CD14-positive monocyte (primary cell): ENCODE results near the gene RUSC2. TPM values are rescaled to one million over a fixed set of nuclear protein-coding genes. Genes with fewer than 3 reads are reported as not detected.

Experiments
- DNase-seq, 3 donors: peaks; one replicate each; pipeline ENCODE4 v3.0.0-alpha.2; 2011 to 2022
- H2AFZ ChIP-seq: 2 replicates; pipeline ENCODE4 v1.6.0; 2012; ENCODE audit warnings: mild to moderate bottlenecking, low read depth, low read length, inconsistent platforms; ENCODE audit not compliant: insufficient read depth, poor library complexity, severe bottlenecking
- H3K27ac ChIP-seq, 2 donors: 1 replicate in 1 of 2; 2 replicates in 1 of 2; pipeline ENCODE4 v1.5.1; 2012 to 2013; ENCODE audit warnings: low read length in 2 of 2, control low read depth in 1 of 2, inconsistent platforms in 1 of 2, low read depth in 1 of 2, mild to moderate bottlenecking in 1 of 2
- H3K27me3 ChIP-seq, 2 donors: one replicate each; pipeline versions ENCODE4 v1.6.0 to v1.6.1; 2011 to 2013; ENCODE audit warnings: low read length in 2 of 2; ENCODE audit not compliant: control insufficient read depth in 2 of 2, insufficient read depth in 2 of 2
- H3K36me3 ChIP-seq, 2 donors: replicated peaks in 1 of 2; 1 replicate in 1 of 2; 2 replicates in 1 of 2; pipeline versions ENCODE4 v1.5.1 to v1.6.1; 2012 to 2013; ENCODE audit warnings: low read length in 2 of 2, control low read depth in 1 of 2, inconsistent platforms in 1 of 2, mild to moderate bottlenecking in 1 of 2; ENCODE audit not compliant: insufficient read depth in 2 of 2, control insufficient read depth in 1 of 2
- H3K4me1 ChIP-seq, 2 donors: 1 replicate in 1 of 2; 2 replicates in 1 of 2; pipeline versions ENCODE4 v1.5.1 to v1.6.1; 2012 to 2013; ENCODE audit warnings: low read length in 2 of 2, control low read depth in 1 of 2, inconsistent platforms in 1 of 2, mild to moderate bottlenecking in 1 of 2, moderate library complexity in 1 of 2; ENCODE audit not compliant: insufficient read depth in 2 of 2, control insufficient read depth in 1 of 2
- H3K4me2 ChIP-seq: replicated peaks from 2 replicates; pipeline ENCODE3; 2012; ENCODE audit warnings: low read length, moderate library complexity, mild to moderate bottlenecking; ENCODE audit not compliant: poor library complexity, severe bottlenecking; ENCODE audit errors: extremely low read depth
- H3K4me3 ChIP-seq, 3 experiments: fragments of 200-600 bp in 1 of 3; sonication (generic) in 1 of 3; replicated peaks in 1 of 3; 1 replicate in 2 of 3; 2 replicates in 1 of 3; pipeline ENCODE4 v1.5.1; 2011 to 2013; ENCODE audit warnings: low read length in 3 of 3, mild to moderate bottlenecking in 3 of 3, control low read depth in 2 of 3, low read depth in 2 of 3, inconsistent platforms in 1 of 3, moderate library complexity in 1 of 3
- H3K79me2 ChIP-seq: 2 replicates; pipeline ENCODE4 v1.6.0; 2012; ENCODE audit warnings: mild to moderate bottlenecking, control low read depth, inconsistent platforms, low read length, moderate library complexity; ENCODE audit not compliant: insufficient read depth
- H3K9ac ChIP-seq: 2 replicates; pipeline ENCODE4 v1.6.0; 2017; ENCODE audit warnings: low read length, mild to moderate bottlenecking; ENCODE audit not compliant: insufficient read depth, poor library complexity, severe bottlenecking
- H3K9me3 ChIP-seq, 2 donors: replicated peaks in 1 of 2; 1 replicate in 1 of 2; 2 replicates in 1 of 2; pipeline versions ENCODE4 v1.5.1 to v1.6.1; 2012 to 2013; ENCODE audit warnings: low read length in 2 of 2, control low read depth in 1 of 2; ENCODE audit not compliant: control insufficient read depth in 1 of 2, insufficient read depth in 1 of 2
- H4K20me1 ChIP-seq: 2 replicates; pipeline ENCODE4 v1.6.0; 2012; ENCODE audit warnings: mild to moderate bottlenecking, low read length, control low read depth, moderate library complexity; ENCODE audit not compliant: insufficient read depth
- H3K27ac Mint-ChIP-seq, 7 donors: one replicate each; pipeline ENCODE4 v1.8.0; 2020; ENCODE audit warnings: mild to moderate bottlenecking in 7 of 7, mixed read lengths in 7 of 7, moderate library complexity in 6 of 7, inconsistent platforms in 2 of 7
- H3K27me3 Mint-ChIP-seq, 3 donors: one replicate each; pipeline ENCODE4 v1.8.0; 2021 to 2022; ENCODE audit warnings: low read depth in 3 of 3, mild to moderate bottlenecking in 3 of 3, mixed read lengths in 3 of 3, moderate library complexity in 3 of 3, inconsistent platforms in 1 of 3
- H3K36me3 Mint-ChIP-seq, 2 donors: one replicate each; pipeline ENCODE4 v1.8.0; 2020; ENCODE audit warnings: mixed read lengths in 2 of 2, inconsistent platforms in 1 of 2, mild to moderate bottlenecking in 1 of 2
- H3K4me1 Mint-ChIP-seq: one replicate; pipeline ENCODE4 v1.8.0; 2020; ENCODE audit warnings: mild to moderate bottlenecking, mixed read lengths
- H3K4me3 Mint-ChIP-seq, 2 donors: one replicate each; pipeline ENCODE4 v1.8.0; 2020; ENCODE audit warnings: mild to moderate bottlenecking in 2 of 2, mixed read lengths in 2 of 2, moderate library complexity in 1 of 2
- H3K9me3 Mint-ChIP-seq, 7 donors: one replicate each; pipeline ENCODE4 v1.8.0; 2020 to 2022; ENCODE audit warnings: mixed read lengths in 7 of 7, mild to moderate bottlenecking in 6 of 7, moderate library complexity in 6 of 7, inconsistent platforms in 2 of 7
- WGBS: methylation state at CpG from one replicate; pipeline ENCODE4 v1.1.5; 2013; ENCODE audit warnings: missing lambda C conversion rate; ENCODE audit not compliant: insufficient coverage; 5-methylcytosine and 5-hydroxymethylcytosine counted together
- intact Hi-C, 2 donors: fragments of 100-400 bp; cut with micrococcal nuclease; formaldehyde crosslinking; loops; one replicate each; pipeline versions ENCODE4 v1.15.0 to v1.15.1; 2023
- polyA plus RNA-seq, 3 donors: library from polyadenylated mRNA; depleted of rRNA in 1 of 3; unstranded in 2 of 3; stranded (reverse) in 1 of 3; fragments of 300-500 nt in 2 of 3; fragments of >200 nt in 1 of 3; fragmentation: Illumina TruSeq in 2 of 3; gene quantifications; 1 replicate in 2 of 3; 2 replicates in 1 of 3; pipeline ENCODE4 v1.2.3, GENCODE V29; 2012 to 2021
- TF ChIP-seq, protein P1 (sequence below): fragments of 200-600 bp; IDR thresholded peaks from one replicate; pipeline ENCODE4 v1.8.0; 2022; ENCODE audit warnings: antibody characterized with exemption, mild to moderate bottlenecking

The RUSC2 gene
- polyA plus RNA-seq, 3 donors = 2.2 to 18.8 (median 3.7) TPM

DNA sequence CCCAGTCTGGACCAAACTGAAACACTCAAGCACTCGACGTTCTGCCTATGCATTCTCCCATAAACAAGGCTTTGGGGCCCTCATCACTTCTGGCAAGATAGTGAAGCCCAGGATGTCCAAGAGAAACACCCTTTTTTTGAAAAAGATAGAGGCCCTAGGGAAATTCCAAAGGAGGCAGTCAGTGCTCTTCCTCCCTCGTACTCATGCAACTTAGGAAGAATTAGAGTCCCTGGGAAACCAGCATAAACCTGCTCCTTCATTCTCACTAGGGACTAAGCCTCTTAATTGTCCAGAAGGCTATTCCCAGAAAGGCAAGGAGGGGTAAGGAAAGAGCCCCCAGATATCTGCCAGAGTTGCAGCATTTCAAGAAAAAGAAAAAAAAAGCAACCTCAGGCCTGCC lies 7.8 kb upstream of the RUSC2 start:
- Histone ChIP-seq H3K36me3 (no peaks in the 10 kb centered on the region), H3K9ac (no peak overlapping the region), H3K79me2 (no peaks in the 10 kb centered on the region), H3K4me3 (no peak overlapping the region), H3K27me3 (no peaks in the 10 kb centered on the region), H3K4me2 (no peak overlapping the region), H3K9me3 (no peaks in the 10 kb centered on the region), H4K20me1 (no peaks in the 10 kb centered on the region), H2AFZ (no peak overlapping the region), H3K27ac (no peak overlapping the region), H3K4me1 (no peaks in the 10 kb centered on the region)
- H3K4me1 Mint-ChIP-seq = no peaks in the 10 kb centered on the region
- TF ChIP-seq, protein P1, sequence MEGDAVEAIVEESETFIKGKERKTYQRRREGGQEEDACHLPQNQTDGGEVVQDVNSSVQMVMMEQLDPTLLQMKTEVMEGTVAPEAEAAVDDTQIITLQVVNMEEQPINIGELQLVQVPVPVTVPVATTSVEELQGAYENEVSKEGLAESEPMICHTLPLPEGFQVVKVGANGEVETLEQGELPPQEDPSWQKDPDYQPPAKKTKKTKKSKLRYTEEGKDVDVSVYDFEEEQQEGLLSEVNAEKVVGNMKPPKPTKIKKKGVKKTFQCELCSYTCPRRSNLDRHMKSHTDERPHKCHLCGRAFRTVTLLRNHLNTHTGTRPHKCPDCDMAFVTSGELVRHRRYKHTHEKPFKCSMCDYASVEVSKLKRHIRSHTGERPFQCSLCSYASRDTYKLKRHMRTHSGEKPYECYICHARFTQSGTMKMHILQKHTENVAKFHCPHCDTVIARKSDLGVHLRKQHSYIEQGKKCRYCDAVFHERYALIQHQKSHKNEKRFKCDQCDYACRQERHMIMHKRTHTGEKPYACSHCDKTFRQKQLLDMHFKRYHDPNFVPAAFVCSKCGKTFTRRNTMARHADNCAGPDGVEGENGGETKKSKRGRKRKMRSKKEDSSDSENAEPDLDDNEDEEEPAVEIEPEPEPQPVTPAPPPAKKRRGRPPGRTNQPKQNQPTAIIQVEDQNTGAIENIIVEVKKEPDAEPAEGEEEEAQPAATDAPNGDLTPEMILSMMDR = no peak
- H3K9me3 Mint-ChIP-seq = no peaks in the 10 kb centered on the region
- intact Hi-C loops = no loop called here
- H3K36me3 Mint-ChIP-seq = no peaks in the 10 kb centered on the region
- no peak overlapping the region for H3K4me3 Mint-ChIP-seq
- DNase-seq = no peak
- peaks cover 0 to 2% (median 1%) of the 10 kb centered on the region in 3 donors for H3K27me3 Mint-ChIP-seq
- H3K27ac Mint-ChIP-seq = no peak overlapping the region
- 95% methylated on average over 2 of the region's 3 CpGs for WGBS

GRCh38 chr9:35484406-35484805 lies 5.5 kb upstream of the RUSC2 start:
- DNase-seq = no peak
- Histone ChIP-seq H3K79me2 (peaks cover 10% of the 10 kb centered on the region), H3K4me3 (no peak overlapping the region), H3K27me3 (no peaks in the 10 kb centered on the region), H3K9ac (no peak overlapping the region), H3K36me3 (no peaks in the 10 kb centered on the region), H2AFZ (no peak overlapping the region), H3K4me1 (peaks cover 6 to 7% of the 10 kb centered on the region in 2 donors), H3K9me3 (no peaks in the 10 kb centered on the region), H3K27ac (no peak overlapping the region), H4K20me1 (no peaks in the 10 kb centered on the region), H3K4me2 (no peak overlapping the region)
- Mint-ChIP-seq H3K36me3 (peaks cover 2 to 3% of the 10 kb centered on the region in 2 donors), H3K27ac (no peak overlapping the region), H3K4me3 (no peak overlapping the region), H3K27me3 (peaks cover 0 to 3% (median 2%) of the 10 kb centered on the region in 3 donors), H3K4me1 (peaks cover 6% of the 10 kb centered on the region), H3K9me3 (peaks cover 2 to 6% (median 5%) of the 10 kb centered on the region in 7 donors)
- 88% methylated on average over 1 of the region's 3 CpGs for WGBS
- intact Hi-C loops = no loop called here
- TF ChIP-seq, protein P1 = no peak
